Caco-2 (cell line): ENCODE data around the gene ITIH5. TPM values are rescaled to one million over a fixed set of nuclear protein-coding genes. Genes with fewer than 3 reads are reported as not detected.

Experiments
- BruUV-seq: library from RNA; stranded (reverse); fragments of 400-500 nt; replicated peaks from 2 replicates; lab custom pipeline; 2021; lab: Mats Ljungman, UMichigan
- CTCF ChIA-PET: fragments of 300-600 bp; sonication (Branson Sonifier 250); formaldehyde crosslinking; loops from one replicate; lab custom pipeline; 2022; ENCODE audit warnings: antibody characterized with exemption; lab: Charles Lee
- POLR2A ChIA-PET: fragments of 300-600 bp; sonication (Branson Sonifier 250); formaldehyde crosslinking; loops from one replicate; lab custom pipeline; 2022; ENCODE audit warnings: antibody characterized with exemption; lab: Charles Lee
- DNase-seq, 2 experiments: peaks; one replicate each; pipeline versions ENCODE4 v3.0.0 to v3.0.0-alpha.2; 2020 to 2022
- H3K27me3 ChIP-seq: replicated peaks from 2 replicates; pipeline ENCODE4 v1.6.0; 2011; ENCODE audit warnings: low read length; ENCODE audit not compliant: control insufficient read depth, insufficient read depth
- H3K36me3 ChIP-seq: 2 replicates; pipeline ENCODE4 v1.5.1; 2011; ENCODE audit warnings: low read length; ENCODE audit not compliant: control insufficient read depth, insufficient read depth
- H3K4me1 ChIP-seq: fragments of 250-450 bp; sonication (Bioruptor Pico); 2 replicates; pipeline ENCODE4 v1.5.1; 2020; ENCODE audit warnings: mild to moderate bottlenecking
- H3K4me3 ChIP-seq: 2 replicates; pipeline ENCODE4 v1.5.1; 2011; ENCODE audit warnings: low read depth, mild to moderate bottlenecking, control low read depth, low read length
- H3K9me3 ChIP-seq: fragments of 250-450 bp; sonication (Bioruptor Pico); 2 replicates; pipeline ENCODE4 v1.5.1; 2020; ENCODE audit warnings: mild to moderate bottlenecking, moderate library complexity
- H3K27ac Mint-ChIP-seq: one replicate; pipeline ENCODE4 v1.8.0; 2022; ENCODE audit warnings: mixed read lengths; ENCODE audit not compliant: unreplicated experiment
- H3K27me3 Mint-ChIP-seq: one replicate; pipeline ENCODE4 v1.8.0; 2022; ENCODE audit warnings: mixed read lengths; ENCODE audit not compliant: insufficient read depth, unreplicated experiment
- H3K36me3 Mint-ChIP-seq: one replicate; pipeline ENCODE4 v1.8.0; 2022; ENCODE audit warnings: mild to moderate bottlenecking, mixed read lengths; ENCODE audit not compliant: insufficient read depth, unreplicated experiment
- H3K4me1 Mint-ChIP-seq: one replicate; pipeline ENCODE4 v1.8.0; 2022; ENCODE audit warnings: low read depth, mixed read lengths; ENCODE audit not compliant: unreplicated experiment
- H3K4me3 Mint-ChIP-seq: one replicate; pipeline ENCODE4 v1.8.0; 2022; ENCODE audit warnings: mild to moderate bottlenecking, moderate library complexity, mixed read lengths; ENCODE audit not compliant: unreplicated experiment
- H3K9me3 Mint-ChIP-seq: one replicate; pipeline ENCODE4 v1.8.0; 2022; ENCODE audit warnings: mixed read lengths; ENCODE audit not compliant: unreplicated experiment
- intact Hi-C: fragments of 100-400 bp; cut with micrococcal nuclease; formaldehyde crosslinking; loops from one replicate; pipeline ENCODE4 v1.10.0; 2022; ENCODE audit not compliant: unreplicated experiment
- total RNA-seq: library from RNA; stranded (reverse); gene quantifications from 2 replicates; pipeline ENCODE4 v1.2.3, GENCODE V29; 2022
- TF ChIP-seq, protein P1 (sequence below), 2 experiments: fragments of 200-600 bp in 1 of 2; IDR thresholded peaks; 1 replicate in 1 of 2; 2 replicates in 1 of 2; pipeline versions ENCODE4 v1.5.1 to v1.8.0; 2011 to 2022; ENCODE audit warnings: antibody characterized with exemption in 1 of 2, control low read depth in 1 of 2, inconsistent platforms in 1 of 2, low read depth in 1 of 2, low read length in 1 of 2, mild to moderate bottlenecking in 1 of 2, moderate library complexity in 1 of 2; ENCODE audit not compliant: insufficient read depth in 1 of 2, severe bottlenecking in 1 of 2, unreplicated experiment in 1 of 2

ITIH5 gene
- total RNA-seq, 1 experiment from 2014 or later, result 0.18 TPM

DNA sequence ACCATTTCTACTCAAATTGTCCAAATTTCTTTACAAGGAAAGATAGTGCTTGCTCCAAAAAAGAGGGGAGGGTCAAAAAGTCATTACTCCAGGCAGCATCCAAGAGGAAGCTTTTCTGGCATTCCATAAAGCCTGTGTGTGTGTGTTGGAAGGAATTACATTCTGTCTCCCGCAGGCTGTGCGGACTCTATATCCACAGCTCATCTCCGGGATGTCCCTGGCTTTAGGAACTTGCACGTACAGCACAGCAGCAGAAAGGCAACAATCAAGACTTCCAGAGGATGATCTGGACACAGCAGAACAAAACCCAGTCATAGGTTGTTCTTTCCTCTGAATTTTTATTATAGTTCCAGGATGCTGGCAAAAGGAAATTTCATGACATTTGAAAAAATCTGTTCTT is 94.8 kb downstream of the ITIH5 start:
- no peaks in the 10 kb centered on the region for H3K9me3 Mint-ChIP-seq
- intact Hi-C loops, result no loop called here
- H3K4me1 Mint-ChIP-seq, result no peaks in the 10 kb centered on the region

DNA sequence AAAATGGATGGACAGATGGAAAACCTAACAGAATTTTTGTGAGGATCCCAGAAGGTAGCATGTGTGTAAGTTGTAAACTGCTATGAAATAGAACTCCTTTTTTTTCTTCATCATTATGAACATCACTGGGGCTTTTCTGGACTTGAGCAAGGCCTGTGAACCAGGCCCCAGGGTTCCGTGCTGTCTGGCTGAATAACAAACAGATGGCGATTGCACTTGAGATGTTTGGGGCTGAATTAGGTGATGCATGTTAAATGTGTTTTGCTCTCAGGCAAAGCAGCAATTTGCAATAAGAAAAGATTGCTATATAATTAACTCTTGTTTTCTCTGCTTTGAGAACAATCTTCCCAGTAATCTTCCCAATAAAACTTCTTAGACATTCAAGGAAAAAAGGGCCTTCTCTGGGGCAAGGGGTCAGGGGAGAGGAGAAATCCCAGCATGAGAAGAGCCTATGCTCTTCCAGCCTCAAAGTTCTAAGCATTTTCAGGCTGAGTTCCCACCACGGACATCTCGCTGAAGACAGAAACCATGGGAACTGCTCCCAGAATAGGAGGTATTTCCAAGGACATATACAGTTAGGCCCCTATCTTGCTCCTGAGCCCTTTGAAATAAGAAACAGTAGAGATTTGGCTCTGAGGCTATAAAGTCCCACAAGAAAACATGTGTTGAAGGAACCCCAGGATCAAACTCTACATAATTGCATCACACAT is 98.7 kb downstream of the ITIH5 start:
- BruUV-seq, result no TSS peak
- H3K4me1 ChIP-seq, result no peaks in the 10 kb centered on the region
- no peaks in the 10 kb centered on the region for H3K27me3 ChIP-seq
- Mint-ChIP-seq H3K4me3 (no peak overlapping the region), H3K27me3 (no peaks in the 10 kb centered on the region), H3K27ac (no peak overlapping the region), H3K4me1 (no peaks in the 10 kb centered on the region), H3K36me3 (no peaks in the 10 kb centered on the region), H3K9me3 (peaks cover 6% of the 10 kb centered on the region)
- H3K9me3 ChIP-seq, result no peaks in the 10 kb centered on the region
- H3K36me3 ChIP-seq, result no peaks in the 10 kb centered on the region
- no peak overlapping the region for H3K4me3 ChIP-seq
- no peak for DNase-seq
- intact Hi-C loops, result no loop called here
- ChIA-PET CTCF (no interaction called here), POLR2A (no interaction called here)
- TF ChIP-seq, protein P1, sequence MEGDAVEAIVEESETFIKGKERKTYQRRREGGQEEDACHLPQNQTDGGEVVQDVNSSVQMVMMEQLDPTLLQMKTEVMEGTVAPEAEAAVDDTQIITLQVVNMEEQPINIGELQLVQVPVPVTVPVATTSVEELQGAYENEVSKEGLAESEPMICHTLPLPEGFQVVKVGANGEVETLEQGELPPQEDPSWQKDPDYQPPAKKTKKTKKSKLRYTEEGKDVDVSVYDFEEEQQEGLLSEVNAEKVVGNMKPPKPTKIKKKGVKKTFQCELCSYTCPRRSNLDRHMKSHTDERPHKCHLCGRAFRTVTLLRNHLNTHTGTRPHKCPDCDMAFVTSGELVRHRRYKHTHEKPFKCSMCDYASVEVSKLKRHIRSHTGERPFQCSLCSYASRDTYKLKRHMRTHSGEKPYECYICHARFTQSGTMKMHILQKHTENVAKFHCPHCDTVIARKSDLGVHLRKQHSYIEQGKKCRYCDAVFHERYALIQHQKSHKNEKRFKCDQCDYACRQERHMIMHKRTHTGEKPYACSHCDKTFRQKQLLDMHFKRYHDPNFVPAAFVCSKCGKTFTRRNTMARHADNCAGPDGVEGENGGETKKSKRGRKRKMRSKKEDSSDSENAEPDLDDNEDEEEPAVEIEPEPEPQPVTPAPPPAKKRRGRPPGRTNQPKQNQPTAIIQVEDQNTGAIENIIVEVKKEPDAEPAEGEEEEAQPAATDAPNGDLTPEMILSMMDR (IDR thresholded peaks at IDR 0.05; ENCODE audit: insufficient read depth in 1 of 2, low read depth in 1 of 2, low read length in 1 of 2, severe bottlenecking in 1 of 2, unreplicated experiment in 1 of 2), result no peak

More for the DNA sequence above, 94.8 kb downstream of the ITIH5 start:
- POLR2A ChIA-PET, result no interaction called here
- Histone ChIP-seq H3K4me1 (no peaks in the 10 kb centered on the region), H3K27me3 (no peaks in the 10 kb centered on the region), H3K36me3 (no peaks in the 10 kb centered on the region), H3K4me3 (no peak overlapping the region), H3K9me3 (no peaks in the 10 kb centered on the region)
- CTCF ChIA-PET, result interaction anchor here (0.5 to 1.0 kb wide), 3 partner anchors 38 to 785 kb away, joined by 3 to 5 read pairs (median 3); no protein-coding TSS in a partner anchor
- no peak for DNase-seq
- no peak overlapping the region for H3K27ac Mint-ChIP-seq
- no peaks in the 10 kb centered on the region for H3K36me3 Mint-ChIP-seq
- H3K4me3 Mint-ChIP-seq, result no peak overlapping the region
- no TSS peak for BruUV-seq
- TF ChIP-seq, protein P1 (IDR thresholded peaks at IDR 0.05; ENCODE audit: insufficient read depth in 1 of 2, low read depth in 1 of 2, low read length in 1 of 2, severe bottlenecking in 1 of 2, unreplicated experiment in 1 of 2), result no peak
- no peaks in the 10 kb centered on the region for H3K27me3 Mint-ChIP-seq

DNA sequence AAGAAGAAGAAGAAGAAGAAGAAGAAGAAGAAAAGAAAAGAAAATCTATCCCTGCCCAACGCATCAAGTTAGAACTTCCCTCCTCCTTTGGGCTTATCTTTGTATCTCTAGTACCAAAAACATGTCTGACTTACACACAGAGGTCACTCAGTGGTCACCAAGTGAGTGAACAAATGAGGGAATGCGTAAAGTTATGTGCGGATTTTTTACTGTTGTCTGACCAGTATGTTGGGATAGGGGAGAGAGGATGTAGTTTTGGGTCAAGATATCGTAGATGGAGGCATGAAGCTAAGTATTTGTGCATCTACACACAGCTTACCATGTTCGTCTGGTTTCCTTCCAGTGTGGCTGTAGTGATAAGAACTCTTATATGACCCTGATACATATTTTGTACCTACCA is 99.9 kb downstream of the ITIH5 start:
- H3K36me3 ChIP-seq, result no peaks in the 10 kb centered on the region
- Mint-ChIP-seq H3K4me1 (no peaks in the 10 kb centered on the region), H3K4me3 (no peak overlapping the region), H3K27me3 (no peaks in the 10 kb centered on the region), H3K9me3 (peaks cover 6% of the 10 kb centered on the region), H3K27ac (no peak overlapping the region), H3K36me3 (no peaks in the 10 kb centered on the region)
- no peak overlapping the region for H3K4me3 ChIP-seq
- H3K4me1 ChIP-seq, result no peaks in the 10 kb centered on the region
- no peak for DNase-seq
- ChIA-PET POLR2A (interaction anchor here (0.5 kb wide), 1 partner anchor 1325 kb away, joined by 9 read pairs; no protein-coding TSS in a partner anchor), CTCF (no interaction called here)
- no TSS peak for BruUV-seq
- H3K9me3 ChIP-seq, result no peaks in the 10 kb centered on the region
- TF ChIP-seq, protein P1 (IDR thresholded peaks at IDR 0.05; ENCODE audit: insufficient read depth in 1 of 2, low read depth in 1 of 2, low read length in 1 of 2, severe bottlenecking in 1 of 2, unreplicated experiment in 1 of 2), result no peak
- H3K27me3 ChIP-seq, result no peaks in the 10 kb centered on the region
- intact Hi-C loops, result no loop called here
